ENCODE results near the gene ZNF213.

ZNF213 gene

DNA sequence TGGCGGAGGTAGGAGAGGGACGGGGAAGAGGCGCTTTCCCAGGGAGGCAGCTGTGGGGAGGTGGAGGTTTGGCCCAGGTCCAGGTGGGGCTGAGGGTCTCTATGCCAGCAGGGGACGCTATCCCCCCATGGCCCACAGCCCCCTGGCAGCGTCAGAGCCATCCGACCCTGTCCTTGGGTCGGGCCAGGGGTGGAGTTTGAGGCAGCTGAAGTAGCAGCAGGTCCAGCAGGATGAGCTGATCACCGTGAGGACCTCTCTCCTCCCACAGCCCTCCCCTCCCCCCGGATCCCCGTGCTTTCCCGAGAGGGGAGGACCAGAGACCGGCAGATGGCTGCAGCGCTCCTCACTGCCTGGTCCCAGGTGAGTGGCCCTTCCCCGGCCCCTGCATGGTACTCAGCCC is 19.3 kb upstream of the ZNF213 start:
- H3K4me3 ChIP-seq (ENCODE audit: low read depth, low read length): no peak overlapping the region
- H3K36me3 ChIP-seq (ENCODE audit: control insufficient read depth in 2 of 2, insufficient read depth in 1 of 2, low read length in 2 of 2): peaks cover 0 to 62% of the 10 kb centered on the region in 2 experiments; a peak in 2 of 3 replicates
- H3K9me3 ChIP-seq (ENCODE audit: control insufficient read depth, insufficient read depth, low read depth, low read length): no peaks in the 10 kb centered on the region
- ChIA-PET POLR2A (interaction anchor here (3.8 kb wide), 1 partner anchor 14 kb away, joined by 14 read pairs; no protein-coding TSS in a partner anchor), CTCF (interaction anchor here (0.5 to 3.1 kb wide), 4 partner anchors 14 to 52 kb away, joined by 3 to 14 read pairs (median 3); no protein-coding TSS in a partner anchor)
- TF ChIP-seq, protein P1, sequence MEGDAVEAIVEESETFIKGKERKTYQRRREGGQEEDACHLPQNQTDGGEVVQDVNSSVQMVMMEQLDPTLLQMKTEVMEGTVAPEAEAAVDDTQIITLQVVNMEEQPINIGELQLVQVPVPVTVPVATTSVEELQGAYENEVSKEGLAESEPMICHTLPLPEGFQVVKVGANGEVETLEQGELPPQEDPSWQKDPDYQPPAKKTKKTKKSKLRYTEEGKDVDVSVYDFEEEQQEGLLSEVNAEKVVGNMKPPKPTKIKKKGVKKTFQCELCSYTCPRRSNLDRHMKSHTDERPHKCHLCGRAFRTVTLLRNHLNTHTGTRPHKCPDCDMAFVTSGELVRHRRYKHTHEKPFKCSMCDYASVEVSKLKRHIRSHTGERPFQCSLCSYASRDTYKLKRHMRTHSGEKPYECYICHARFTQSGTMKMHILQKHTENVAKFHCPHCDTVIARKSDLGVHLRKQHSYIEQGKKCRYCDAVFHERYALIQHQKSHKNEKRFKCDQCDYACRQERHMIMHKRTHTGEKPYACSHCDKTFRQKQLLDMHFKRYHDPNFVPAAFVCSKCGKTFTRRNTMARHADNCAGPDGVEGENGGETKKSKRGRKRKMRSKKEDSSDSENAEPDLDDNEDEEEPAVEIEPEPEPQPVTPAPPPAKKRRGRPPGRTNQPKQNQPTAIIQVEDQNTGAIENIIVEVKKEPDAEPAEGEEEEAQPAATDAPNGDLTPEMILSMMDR (tag by site-specific recombination; IDR thresholded peaks at IDR 0.05): 0 out of 2 replicates have a peak, but pooled peaks have one; percentile 37
- TF ChIP-seq ZNF37A (tag by site-specific recombination; IDR thresholded peaks at IDR 0.05): no peak
- H3K27ac ChIP-seq (ENCODE audit: extremely low read depth, low read depth, low read length): no peak overlapping the region
- peaks cover 4% of the 10 kb centered on the region for H3K4me1 ChIP-seq (ENCODE audit: control insufficient read depth, insufficient read depth, low read length)

DNA sequence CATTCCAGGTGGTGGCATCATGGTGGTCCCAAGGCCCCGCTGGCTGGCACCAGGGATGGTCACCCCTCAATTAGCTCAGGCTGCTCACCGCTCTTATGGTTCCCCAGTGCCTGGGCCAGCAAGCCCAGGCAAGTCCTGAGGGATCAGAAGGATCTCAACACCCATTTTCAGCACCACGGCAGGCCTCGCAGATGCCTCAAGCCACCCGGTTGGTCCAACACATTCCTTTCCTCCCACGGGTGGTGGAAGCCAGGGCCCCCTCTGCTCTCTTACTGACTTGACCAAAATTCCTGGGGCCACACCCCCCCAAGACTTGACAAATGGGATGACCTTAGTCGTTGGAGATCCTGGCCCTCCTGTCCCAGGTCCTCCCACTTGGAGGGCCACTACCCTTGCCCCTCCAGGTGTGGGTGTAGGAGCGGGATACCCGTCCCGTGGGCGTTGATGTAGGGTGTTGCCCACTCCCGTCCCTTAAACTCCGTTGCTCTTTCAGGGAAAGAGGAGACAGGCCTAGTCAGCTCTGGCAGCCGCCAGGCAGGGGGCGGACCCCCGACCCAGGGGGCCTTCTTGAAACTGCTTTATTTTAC is 16.5 kb upstream of the ZNF213 start:
- POLR2A ChIA-PET: interaction anchor here (0.9 to 1.4 kb wide), 5 partner anchors 11 to 84 kb away, joined by 3 to 6 read pairs (median 4); no protein-coding TSS in a partner anchor
- no peak overlapping the region for H3K27ac ChIP-seq (ENCODE audit: extremely low read depth, low read depth, low read length)
- H3K9me3 ChIP-seq (ENCODE audit: control insufficient read depth, insufficient read depth, low read depth, low read length): no peaks in the 10 kb centered on the region
- H3K4me1 ChIP-seq (ENCODE audit: control insufficient read depth, insufficient read depth, low read length): peaks cover 2% of the 10 kb centered on the region
- peaks cover 0 to 65% of the 10 kb centered on the region in 2 experiments; a peak in 2 of 3 replicates for H3K36me3 ChIP-seq (ENCODE audit: control insufficient read depth in 2 of 2, insufficient read depth in 1 of 2, low read length in 2 of 2)
- CTCF ChIA-PET: interaction anchor here (0.6 to 2.1 kb wide), 3 partner anchors 11 to 20 kb away, joined by 3 to 14 read pairs (median 6); no protein-coding TSS in a partner anchor
- H3K4me3 ChIP-seq (ENCODE audit: low read depth, low read length): no peak overlapping the region
- no peak for TF ChIP-seq ZNF266 (tag by site-specific recombination; IDR thresholded peaks at IDR 0.05; ENCODE audit: low read depth)
- TF ChIP-seq, protein P2, sequence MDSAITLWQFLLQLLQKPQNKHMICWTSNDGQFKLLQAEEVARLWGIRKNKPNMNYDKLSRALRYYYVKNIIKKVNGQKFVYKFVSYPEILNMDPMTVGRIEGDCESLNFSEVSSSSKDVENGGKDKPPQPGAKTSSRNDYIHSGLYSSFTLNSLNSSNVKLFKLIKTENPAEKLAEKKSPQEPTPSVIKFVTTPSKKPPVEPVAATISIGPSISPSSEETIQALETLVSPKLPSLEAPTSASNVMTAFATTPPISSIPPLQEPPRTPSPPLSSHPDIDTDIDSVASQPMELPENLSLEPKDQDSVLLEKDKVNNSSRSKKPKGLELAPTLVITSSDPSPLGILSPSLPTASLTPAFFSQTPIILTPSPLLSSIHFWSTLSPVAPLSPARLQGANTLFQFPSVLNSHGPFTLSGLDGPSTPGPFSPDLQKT (IDR thresholded peaks at IDR 0.05; ENCODE audit: borderline replicate concordance, low read depth, low read length): no peak
- no peak for TF ChIP-seq ZNF560 (tag by site-specific recombination; IDR thresholded peaks at IDR 0.05; ENCODE audit: borderline replicate concordance)
- peak; percentile 70 for TF ChIP-seq EGR2 (tag by site-specific recombination; IDR thresholded peaks at IDR 0.05; ENCODE audit: low read depth)
- TF ChIP-seq, protein P3, sequence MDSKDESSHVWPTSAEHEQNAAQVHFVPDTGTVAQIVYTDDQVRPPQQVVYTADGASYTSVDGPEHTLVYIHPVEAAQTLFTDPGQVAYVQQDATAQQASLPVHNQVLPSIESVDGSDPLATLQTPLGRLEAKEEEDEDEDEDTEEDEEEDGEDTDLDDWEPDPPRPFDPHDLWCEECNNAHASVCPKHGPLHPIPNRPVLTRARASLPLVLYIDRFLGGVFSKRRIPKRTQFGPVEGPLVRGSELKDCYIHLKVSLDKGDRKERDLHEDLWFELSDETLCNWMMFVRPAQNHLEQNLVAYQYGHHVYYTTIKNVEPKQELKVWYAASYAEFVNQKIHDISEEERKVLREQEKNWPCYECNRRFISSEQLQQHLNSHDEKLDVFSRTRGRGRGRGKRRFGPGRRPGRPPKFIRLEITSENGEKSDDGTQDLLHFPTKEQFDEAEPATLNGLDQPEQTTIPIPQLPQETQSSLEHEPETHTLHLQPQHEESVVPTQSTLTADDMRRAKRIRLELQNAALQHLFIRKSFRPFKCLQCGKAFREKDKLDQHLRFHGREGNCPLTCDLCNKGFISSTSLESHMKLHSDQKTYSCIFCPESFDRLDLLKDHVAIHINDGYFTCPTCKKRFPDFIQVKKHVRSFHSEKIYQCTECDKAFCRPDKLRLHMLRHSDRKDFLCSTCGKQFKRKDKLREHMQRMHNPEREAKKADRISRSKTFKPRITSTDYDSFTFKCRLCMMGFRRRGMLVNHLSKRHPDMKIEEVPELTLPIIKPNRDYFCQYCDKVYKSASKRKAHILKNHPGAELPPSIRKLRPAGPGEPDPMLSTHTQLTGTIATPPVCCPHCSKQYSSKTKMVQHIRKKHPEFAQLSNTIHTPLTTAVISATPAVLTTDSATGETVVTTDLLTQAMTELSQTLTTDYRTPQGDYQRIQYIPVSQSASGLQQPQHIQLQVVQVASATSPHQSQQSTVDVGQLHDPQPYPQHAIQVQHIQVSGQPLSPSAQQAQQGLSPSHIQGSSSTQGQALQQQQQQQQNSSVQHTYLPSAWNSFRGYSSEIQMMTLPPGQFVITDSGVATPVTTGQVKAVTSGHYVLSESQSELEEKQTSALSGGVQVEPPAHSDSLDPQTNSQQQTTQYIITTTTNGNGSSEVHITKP (tag by site-specific recombination; IDR thresholded peaks at IDR 0.05): peak; percentile 66; the same call in 1 of the 2 replicates
- no peak for TF ChIP-seq TRIM28 (IDR thresholded peaks at IDR 0.05; ENCODE audit: borderline replicate concordance, low read length)
- no peak for TF ChIP-seq KLF1 (tag by site-specific recombination; IDR thresholded peaks at IDR 0.05)
- no peak for TF ChIP-seq ZNF24 (tag by site-specific recombination; IDR thresholded peaks at IDR 0.05)
- no peak for TF ChIP-seq SP7 (tag by site-specific recombination; IDR thresholded peaks at IDR 0.05)
- no peak for TF ChIP-seq ZNF132 (tag by site-specific recombination; IDR thresholded peaks at IDR 0.05; ENCODE audit: borderline replicate concordance)
- TF ChIP-seq ZNF501 (tag by site-specific recombination; IDR thresholded peaks at IDR 0.05): no peak
- TF ChIP-seq, protein P4, sequence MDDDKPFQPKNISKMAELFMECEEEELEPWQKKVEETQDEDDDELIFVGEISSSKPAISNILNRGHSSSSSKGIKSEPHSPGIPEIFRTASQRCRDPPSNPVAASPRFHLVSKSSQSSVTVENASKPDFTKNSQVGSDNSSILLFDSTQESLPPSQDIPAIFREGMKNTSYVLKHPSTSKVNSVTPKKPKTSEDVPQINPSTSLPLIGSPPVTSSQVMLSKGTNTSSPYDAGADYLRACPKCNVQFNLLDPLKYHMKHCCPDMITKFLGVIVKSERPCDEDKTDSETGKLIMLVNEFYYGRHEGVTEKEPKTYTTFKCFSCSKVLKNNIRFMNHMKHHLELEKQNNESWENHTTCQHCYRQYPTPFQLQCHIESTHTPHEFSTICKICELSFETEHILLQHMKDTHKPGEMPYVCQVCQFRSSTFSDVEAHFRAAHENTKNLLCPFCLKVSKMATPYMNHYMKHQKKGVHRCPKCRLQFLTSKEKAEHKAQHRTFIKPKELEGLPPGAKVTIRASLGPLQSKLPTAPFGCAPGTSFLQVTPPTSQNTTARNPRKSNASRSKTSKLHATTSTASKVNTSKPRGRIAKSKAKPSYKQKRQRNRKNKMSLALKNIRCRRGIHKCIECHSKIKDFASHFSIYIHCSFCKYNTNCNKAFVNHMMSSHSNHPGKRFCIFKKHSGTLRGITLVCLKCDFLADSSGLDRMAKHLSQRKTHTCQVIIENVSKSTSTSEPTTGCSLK (tag by site-specific recombination; IDR thresholded peaks at IDR 0.05): no peak
- no peak for TF ChIP-seq ZNF121 (tag by site-specific recombination; IDR thresholded peaks at IDR 0.05)
- TF ChIP-seq KLF16 (tag by site-specific recombination; IDR thresholded peaks at IDR 0.05): no peak
- no peak for TF ChIP-seq ZNF19 (tag by site-specific recombination; IDR thresholded peaks at IDR 0.05; ENCODE audit: low read depth)
- TF ChIP-seq ZNF664 (tag by site-specific recombination; IDR thresholded peaks at IDR 0.05): no peak
- no peak for TF ChIP-seq ZNF558 (tag by site-specific recombination; IDR thresholded peaks at IDR 0.05)
- no peak for TF ChIP-seq ZNF626 (tag by site-specific recombination; IDR thresholded peaks at IDR 0.05)
- peak; percentile 36; the same call in 1 of the 2 replicates for TF ChIP-seq GLIS1 (tag by site-specific recombination; IDR thresholded peaks at IDR 0.05)
- TF ChIP-seq KLF9 (tag by site-specific recombination; IDR thresholded peaks at IDR 0.05; ENCODE audit: low read depth): no peak
- no peak for TF ChIP-seq ZNF416 (tag by site-specific recombination; IDR thresholded peaks at IDR 0.05)
- TF ChIP-seq, protein P5, sequence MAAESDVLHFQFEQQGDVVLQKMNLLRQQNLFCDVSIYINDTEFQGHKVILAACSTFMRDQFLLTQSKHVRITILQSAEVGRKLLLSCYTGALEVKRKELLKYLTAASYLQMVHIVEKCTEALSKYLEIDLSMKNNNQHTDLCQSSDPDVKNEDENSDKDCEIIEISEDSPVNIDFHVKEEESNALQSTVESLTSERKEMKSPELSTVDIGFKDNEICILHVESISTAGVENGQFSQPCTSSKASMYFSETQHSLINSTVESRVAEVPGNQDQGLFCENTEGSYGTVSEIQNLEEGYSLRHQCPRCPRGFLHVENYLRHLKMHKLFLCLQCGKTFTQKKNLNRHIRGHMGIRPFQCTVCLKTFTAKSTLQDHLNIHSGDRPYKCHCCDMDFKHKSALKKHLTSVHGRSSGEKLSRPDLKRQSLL (tag by site-specific recombination; IDR thresholded peaks at IDR 0.05): no peak
- no peak for TF ChIP-seq ZNF510 (tag by site-specific recombination; IDR thresholded peaks at IDR 0.05; ENCODE audit: insufficient replicate concordance)

Measured in HEK293 (cell line).